Heart left ventricle (tissue), 16 donors: ENCODE measurements around the gene TMC6. TPM values are rescaled to one million over a fixed set of nuclear protein-coding genes. Genes with fewer than 3 reads are reported as not detected.

Experiments used
- ATAC-seq, 4 donors: fragments of 200-7000 bp; cut with Tn5 transposase; one replicate each; pipeline ENCODE4 v1.9.1; 2020 to 2022; ENCODE audit warnings: moderate library complexity in 4 of 4, mild to moderate bottlenecking in 3 of 4, moderate number of reproducible peaks in 1 of 4
- DNase-seq, 5 donors: peaks; one replicate each; pipeline ENCODE4 v3.0.0-alpha.2; 2020
- H3K27ac ChIP-seq, 12 donors: fragments of 200-600 bp; sonication (generic) in 4 of 12; one replicate each; pipeline versions ENCODE4 v1.5.0 to v1.8.0; 2016 to 2022; ENCODE audit warnings: mild to moderate bottlenecking in 2 of 12
- H3K27me3 ChIP-seq, 9 donors: fragments of 200-600 bp; sonication (generic) in 2 of 9; one replicate each; pipeline versions ENCODE4 v1.5.1 to v1.8.0; 2016 to 2022; ENCODE audit warnings: mild to moderate bottlenecking in 3 of 9
- H3K36me3 ChIP-seq, 9 donors: fragments of 200-600 bp; sonication (generic) in 2 of 9; one replicate each; pipeline versions ENCODE4 v1.5.0 to v1.8.0; 2018 to 2022; ENCODE audit warnings: mild to moderate bottlenecking in 2 of 9
- H3K4me1 ChIP-seq, 12 donors: fragments of 200-600 bp; sonication (generic) in 4 of 12; one replicate each; pipeline versions ENCODE4 v1.5.0 to v1.8.0; 2016 to 2022; ENCODE audit warnings: mild to moderate bottlenecking in 3 of 12
- H3K4me3 ChIP-seq, 12 donors: fragments of 200-600 bp; sonication (generic) in 4 of 12; one replicate each; pipeline versions ENCODE4 v1.5.0 to v1.8.0; 2017 to 2022; ENCODE audit warnings: mild to moderate bottlenecking in 9 of 12, moderate library complexity in 4 of 12
- H3K9me3 ChIP-seq, 12 donors: fragments of 200-600 bp; sonication (generic) in 4 of 12; one replicate each; pipeline versions ENCODE4 v1.5.0 to v1.8.0; 2016 to 2022; ENCODE audit warnings: mild to moderate bottlenecking in 1 of 12
- CTCF ChIP-seq, 12 donors: fragments of 200-600 bp; sonication (generic) in 4 of 12; IDR thresholded peaks; one replicate each; pipeline versions ENCODE4 v1.5.0 to v1.8.0; 2018 to 2022; ENCODE audit warnings: antibody characterized with exemption in 12 of 12, mild to moderate bottlenecking in 5 of 12
- POLR2A ChIP-seq, 2 donors: fragments of 450-650 bp; IDR thresholded peaks; one replicate each; pipeline ENCODE4 v1.6.1; 2017; ENCODE audit warnings: antibody characterized with exemption in 2 of 2, mild to moderate bottlenecking in 2 of 2, moderate library complexity in 2 of 2
- WGBS, 4 donors: extraction: QIAGEN DNeasy Blood & Tissue Kit in 2 of 4; methylation state at CpG; one replicate each; pipeline versions ENCODE4 v1.1.5 to v1.1.7; 2013 to 2018; 5-methylcytosine and 5-hydroxymethylcytosine counted together
- intact Hi-C, 10 donors: fragments of 100-400 bp; cut with DNase I; formaldehyde crosslinking; loops; one replicate each; pipeline versions ENCODE4 v1.11.1 to v1.14.2; 2022
- polyA plus RNA-seq, 2 donors: library from polyadenylated mRNA; stranded (reverse); fragments of 200-250 nt; gene quantifications; one replicate each; pipeline ENCODE4 v1.2.3, GENCODE V29; 2013
- total RNA-seq, 9 donors: library from RNA; depleted of rRNA in 2 of 9; stranded (reverse); fragments of >200 nt in 2 of 9; fragmentation: NEBNext Ultra II Directional in 3 of 9; extraction: Animal tissue kit (Norgen Biotek cat#: 25700) in 3 of 9; gene quantifications; one replicate each; pipeline versions ENCODE4 v1.1.0 to v1.2.4, GENCODE V29; 2016 to 2023
- donor health status: ischemic (EF 13 %, LVEDD 7.1; RV severe dilation, severe dysfunction).
- donor health status: healthy with polysubstance abuse.
- donor health status: DM: no; HTN: yes; CAD: no.
- donor health status: DM: no; HTN: no; CAD: no.
- donor health status: ischemic (EF 25% LVEDD 6.9; RV normal size, moderate dysfunction).
- donor health status: ischemic (EF 25% LVEDD 5.7; RV mildly dilated, moderate dysfunction).
- donor health status: healthy.
- donor health status: DM: yes; HTN: yes; CAD: no.
- donor health status: ischemic (EF 35%, LVEDD 5.7; RV mildly dilated, moderate dysfunction).
- donor health status: nonischemic (EF 11% LVEDD 7.7; RV severe dilation, severe dysfunction).
- donor health status: DM: yes; HTN: yes; CAD: no.
- donor health status: PGD.
- donor health status: ischemic (EF 29% LVEDD 5.4; RV normal size, mild dysfunction).
- donor health status: nonischemic (EF 23%, LVEDD 6.1; RV moderate dilation, normal function).

TMC6 gene
- total and polyA plus RNA-seq, 11 donors, result 31.2 to 139 (median 69.9) TPM

GRCh38 chr17:78133971-78134898 lies 5.7 kb upstream of the TMC6 start:
- H3K27ac ChIP-seq, result peak overlapping the region in 1 of 12 donors; percentile 98
- 49 to 56% (median 53%) methylated on average over 33 to 39 of the region's 39 CpGs for WGBS, 4 donors
- TF ChIP-seq POLR2A (IDR thresholded peaks at IDR 0.05), result no peak
- TF ChIP-seq CTCF (IDR thresholded peaks at IDR 0.05), result peak; percentile 34 to 63 (median 50)
- intact Hi-C loops, result no loop called here
- H3K4me3 ChIP-seq, result peak overlapping the region in 1 of 12 donors; percentile 87
- H3K9me3 ChIP-seq, result no peaks in the 10 kb centered on the region
- ATAC-seq (peak in 2 of 4 donors; percentile 18 to 47), DNase-seq (peak in 1 of 5 donors; percentile 50)
- peaks cover 0 to 4% (median 0%) of the 10 kb centered on the region in 9 donors for H3K27me3 ChIP-seq
- peaks cover 0 to 80% (median 22%) of the 10 kb centered on the region in 12 donors for H3K4me1 ChIP-seq
- peaks cover 0 to 25% (median 0%) of the 10 kb centered on the region in 9 donors for H3K36me3 ChIP-seq

- H3K4me3 ChIP-seq, result peak overlapping the region in 1 of 12 donors; percentile 87
- DNase-seq, result peak in 1 of 5 donors; percentile 5
- H3K27me3 ChIP-seq, result peaks cover 0 to 4% (median 0%) of the 10 kb centered on the region in 9 donors
- ATAC-seq, result no peak
- 82 to 88% (median 83%) methylated on average over 24 to 30 of the region's 30 CpGs for WGBS, 4 donors
- no peaks in the 10 kb centered on the region for H3K9me3 ChIP-seq
- H3K4me1 ChIP-seq, result peaks cover 0 to 78% (median 27%) of the 10 kb centered on the region in 12 donors
- no peak for TF ChIP-seq CTCF (IDR thresholded peaks at IDR 0.05)
- no peak for TF ChIP-seq POLR2A (IDR thresholded peaks at IDR 0.05)
- H3K27ac ChIP-seq, result peak overlapping the region in 1 of 12 donors; percentile 98
- intact Hi-C loops, result no loop called here
- peaks cover 0 to 25% (median 0%) of the 10 kb centered on the region in 9 donors for H3K36me3 ChIP-seq
Observed at GRCh38 chr17:78133179-78133951, 4.8 kb upstream of the TMC6 start.

GRCh38 chr17:78132767-78133178 lies 4.2 kb upstream of the TMC6 start:
- Histone ChIP-seq H3K4me1 (peaks cover 0 to 78% (median 30%) of the 10 kb centered on the region in 12 donors), H3K27ac (peak overlapping the region in 1 of 12 donors; percentile 98), H3K27me3 (peaks cover 0 to 4% (median 0%) of the 10 kb centered on the region in 9 donors), H3K9me3 (no peaks in the 10 kb centered on the region), H3K36me3 (peaks cover 0 to 25% (median 0%) of the 10 kb centered on the region in 9 donors), H3K4me3 (peak overlapping the region in 1 of 12 donors; percentile 87)
- DNase-seq (no peak), ATAC-seq (no peak)
- 87 to 94% (median 90%) methylated on average over 5 to 9 of the region's 9 CpGs for WGBS, 4 donors
- TF ChIP-seq CTCF (IDR thresholded peaks at IDR 0.05), result no peak
- TF ChIP-seq POLR2A (IDR thresholded peaks at IDR 0.05), result no peak
- intact Hi-C loops, result no loop called here
